Hepatocyte (in vitro differentiated cells): Measurements from ENCODE around the gene PIM3. TPM values are rescaled to one million over a fixed set of nuclear protein-coding genes. Genes with fewer than 3 reads are reported as not detected.

Source experiments
- DNase-seq: peaks from one replicate; pipeline ENCODE4 v3.0.0-alpha.2; 2016; ENCODE audit warnings: low spot score
- H2AFZ ChIP-seq: fragments of 200-600 bp; sonication (generic); 2 replicates; pipeline ENCODE4 v1.6.0; 2016; ENCODE audit warnings: antibody characterized with exemption, mild to moderate bottlenecking
- H3K27ac ChIP-seq: fragments of 200-600 bp; sonication (generic); 2 replicates; pipeline ENCODE4 v1.5.1; 2016; ENCODE audit warnings: mild to moderate bottlenecking
- H3K27me3 ChIP-seq: fragments of 200-600 bp; sonication (generic); 2 replicates; pipeline ENCODE4 v1.6.1; 2016
- H3K36me3 ChIP-seq: fragments of 200-600 bp; sonication (generic); replicated peaks from 2 replicates; pipeline ENCODE4 v1.5.1; 2016; ENCODE audit warnings: low read depth; ENCODE audit not compliant: insufficient read depth
- H3K4me1 ChIP-seq: fragments of 200-600 bp; sonication (generic); 2 replicates; pipeline ENCODE4 v1.5.1; 2016; ENCODE audit warnings: mild to moderate bottlenecking, moderate library complexity; ENCODE audit not compliant: insufficient read depth
- H3K4me2 ChIP-seq: fragments of 200-600 bp; sonication (generic); 2 replicates; pipeline ENCODE4 v1.6.0; 2016
- H3K4me3 ChIP-seq: fragments of 200-600 bp; sonication (generic); 2 replicates; pipeline ENCODE4 v1.5.1; 2016; ENCODE audit warnings: mild to moderate bottlenecking
- H3K79me2 ChIP-seq: fragments of 200-600 bp; sonication (generic); 2 replicates; pipeline ENCODE4 v1.6.0; 2017; ENCODE audit warnings: mild to moderate bottlenecking
- H3K9me2 ChIP-seq: fragments of 200-600 bp; sonication (generic); replicated peaks from 2 replicates; pipeline ENCODE4 v1.6.0; 2017; ENCODE audit warnings: mild to moderate bottlenecking; ENCODE audit not compliant: insufficient read depth
- H3K9me3 ChIP-seq: fragments of 200-600 bp; sonication (generic); 2 replicates; pipeline ENCODE4 v1.5.1; 2016; ENCODE audit warnings: low read depth, mild to moderate bottlenecking
- H4K20me1 ChIP-seq: fragments of 200-600 bp; sonication (generic); 2 replicates; pipeline ENCODE4 v1.6.0; 2016; ENCODE audit warnings: mild to moderate bottlenecking; ENCODE audit not compliant: insufficient read depth, poor library complexity, severe bottlenecking
- EZH2 ChIP-seq: fragments of 200-600 bp; sonication (generic); IDR thresholded peaks from 2 replicates; pipeline ENCODE4 v1.6.1; 2016; ENCODE audit warnings: antibody characterized with exemption, mild to moderate bottlenecking, borderline replicate concordance
- EZH2phosphoT487 ChIP-seq: fragments of 200-600 bp; sonication (generic); IDR thresholded peaks from one replicate; pipeline ENCODE4 v1.6.1; 2018; ENCODE audit warnings: antibody characterized with exemption, mild to moderate bottlenecking, low read depth, moderate library complexity; ENCODE audit not compliant: unreplicated experiment, severe bottlenecking
- WGBS: methylation state at CpG from one replicate; pipeline ENCODE4 v1.1.6; 2016; ENCODE audit warnings: low lambda C conversion rate; ENCODE audit errors: missing lambda C conversion rate; 5-methylcytosine and 5-hydroxymethylcytosine counted together
- polyA plus RNA-seq: library from polyadenylated mRNA; unstranded; fragments of >200 nt; fragmentation: Nextera tagmentation; extraction: Ambion mirVana; gene quantifications from 2 replicates; pipeline ENCODE4 v1.2.1, GENCODE V29; 2016
- total RNA-seq: library from RNA; depleted of rRNA; stranded (reverse); fragments of >200 nt; gene quantifications from 2 replicates; pipeline ENCODE4 v1.2.3, GENCODE V29; 2014
- TF ChIP-seq, protein P1 (sequence below): fragments of 200-600 bp; sonication (generic); IDR thresholded peaks from 2 replicates; pipeline ENCODE4 v1.5.1; 2016; ENCODE audit warnings: antibody characterized with exemption, mild to moderate bottlenecking; ENCODE audit not compliant: poor library complexity

The PIM3 gene
- total and polyA plus RNA-seq, 2 experiments from 2014 or later: 81.1 to 138 TPM

GRCh38 chr22:49968313-49968830, 7.8 kb downstream of the PIM3 start:
- H3K4me3 ChIP-seq: no peak overlapping the region
- H3K27ac ChIP-seq: no peak overlapping the region
- no peak overlapping the region for H3K4me2 ChIP-seq
- peaks cover 48% of the 10 kb centered on the region for H3K4me1 ChIP-seq
- H3K36me3 ChIP-seq: no peaks in the 10 kb centered on the region
- DNase-seq: peak; percentile 23
- no peaks in the 10 kb centered on the region for H3K9me3 ChIP-seq
- no peak overlapping the region for H2AFZ ChIP-seq
- 94% methylated on average over 10 of the region's 11 CpGs for WGBS
- H4K20me1 ChIP-seq: peaks cover 21% of the 10 kb centered on the region
- peaks cover 14% of the 10 kb centered on the region for H3K79me2 ChIP-seq
- TF ChIP-seq, protein P1, sequence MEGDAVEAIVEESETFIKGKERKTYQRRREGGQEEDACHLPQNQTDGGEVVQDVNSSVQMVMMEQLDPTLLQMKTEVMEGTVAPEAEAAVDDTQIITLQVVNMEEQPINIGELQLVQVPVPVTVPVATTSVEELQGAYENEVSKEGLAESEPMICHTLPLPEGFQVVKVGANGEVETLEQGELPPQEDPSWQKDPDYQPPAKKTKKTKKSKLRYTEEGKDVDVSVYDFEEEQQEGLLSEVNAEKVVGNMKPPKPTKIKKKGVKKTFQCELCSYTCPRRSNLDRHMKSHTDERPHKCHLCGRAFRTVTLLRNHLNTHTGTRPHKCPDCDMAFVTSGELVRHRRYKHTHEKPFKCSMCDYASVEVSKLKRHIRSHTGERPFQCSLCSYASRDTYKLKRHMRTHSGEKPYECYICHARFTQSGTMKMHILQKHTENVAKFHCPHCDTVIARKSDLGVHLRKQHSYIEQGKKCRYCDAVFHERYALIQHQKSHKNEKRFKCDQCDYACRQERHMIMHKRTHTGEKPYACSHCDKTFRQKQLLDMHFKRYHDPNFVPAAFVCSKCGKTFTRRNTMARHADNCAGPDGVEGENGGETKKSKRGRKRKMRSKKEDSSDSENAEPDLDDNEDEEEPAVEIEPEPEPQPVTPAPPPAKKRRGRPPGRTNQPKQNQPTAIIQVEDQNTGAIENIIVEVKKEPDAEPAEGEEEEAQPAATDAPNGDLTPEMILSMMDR: no peak
- TF ChIP-seq EZH2 (no peak), EZH2phosphoT487 (no peak)
- no peaks in the 10 kb centered on the region for H3K27me3 ChIP-seq
- no peaks in the 10 kb centered on the region for H3K9me2 ChIP-seq

DNA sequence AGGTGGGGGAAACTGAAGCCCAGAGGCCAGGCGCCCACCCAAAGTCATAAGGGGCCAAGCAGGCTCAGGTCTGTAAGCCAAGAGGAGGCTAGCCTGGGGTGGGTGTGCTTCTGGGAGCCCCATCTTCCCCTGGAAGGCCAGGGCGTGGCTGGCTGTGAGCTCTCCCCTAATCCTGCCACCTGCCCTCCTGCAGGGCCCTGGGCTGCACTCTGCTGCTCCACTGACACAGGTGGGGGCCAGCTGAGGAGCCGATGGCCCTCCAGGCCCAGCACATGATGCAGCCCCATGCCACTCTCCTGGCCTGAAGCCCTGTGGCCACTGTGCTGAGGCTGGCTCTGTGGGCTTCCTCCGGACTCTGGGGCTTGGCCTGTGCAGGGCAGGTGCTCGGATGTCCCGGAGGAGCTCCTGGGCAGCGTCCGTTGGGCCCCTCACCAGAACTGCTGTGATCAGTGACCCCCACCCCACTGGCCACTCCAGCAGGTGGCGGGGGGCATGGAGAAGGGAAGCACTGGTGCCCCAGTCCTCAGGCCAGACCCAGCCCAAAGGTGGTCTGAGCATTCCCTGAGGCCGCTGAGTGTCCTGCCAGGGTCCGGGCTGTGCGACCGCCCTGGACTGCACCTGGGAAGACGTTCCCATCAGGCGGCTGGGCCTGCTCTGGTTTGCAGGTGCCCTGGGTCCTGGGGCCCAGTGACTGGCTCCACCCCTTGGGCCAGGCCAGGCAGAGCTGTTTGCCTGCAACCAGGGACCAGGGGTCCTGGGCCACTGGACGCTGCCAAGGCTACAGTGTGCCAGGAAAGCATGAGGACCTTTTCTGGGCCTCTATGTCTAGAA, 8.5 kb downstream of the PIM3 start:
- Histone ChIP-seq H3K4me3 (no peak overlapping the region), H3K79me2 (peaks cover 7% of the 10 kb centered on the region), H3K36me3 (no peaks in the 10 kb centered on the region), H3K9me3 (no peaks in the 10 kb centered on the region), H3K4me1 (peaks cover 43% of the 10 kb centered on the region), H3K9me2 (no peaks in the 10 kb centered on the region), H3K4me2 (no peak overlapping the region), H2AFZ (no peak overlapping the region), H3K27me3 (no peaks in the 10 kb centered on the region), H4K20me1 (peaks cover 15% of the 10 kb centered on the region), H3K27ac (peak overlapping the region; percentile 73)
- peak; percentile 35 for DNase-seq
- TF ChIP-seq, protein P1: no peak
- TF ChIP-seq EZH2phosphoT487: no peak
- TF ChIP-seq EZH2: no peak
- 97% methylated on average over 16 of the region's 16 CpGs for WGBS

DNA sequence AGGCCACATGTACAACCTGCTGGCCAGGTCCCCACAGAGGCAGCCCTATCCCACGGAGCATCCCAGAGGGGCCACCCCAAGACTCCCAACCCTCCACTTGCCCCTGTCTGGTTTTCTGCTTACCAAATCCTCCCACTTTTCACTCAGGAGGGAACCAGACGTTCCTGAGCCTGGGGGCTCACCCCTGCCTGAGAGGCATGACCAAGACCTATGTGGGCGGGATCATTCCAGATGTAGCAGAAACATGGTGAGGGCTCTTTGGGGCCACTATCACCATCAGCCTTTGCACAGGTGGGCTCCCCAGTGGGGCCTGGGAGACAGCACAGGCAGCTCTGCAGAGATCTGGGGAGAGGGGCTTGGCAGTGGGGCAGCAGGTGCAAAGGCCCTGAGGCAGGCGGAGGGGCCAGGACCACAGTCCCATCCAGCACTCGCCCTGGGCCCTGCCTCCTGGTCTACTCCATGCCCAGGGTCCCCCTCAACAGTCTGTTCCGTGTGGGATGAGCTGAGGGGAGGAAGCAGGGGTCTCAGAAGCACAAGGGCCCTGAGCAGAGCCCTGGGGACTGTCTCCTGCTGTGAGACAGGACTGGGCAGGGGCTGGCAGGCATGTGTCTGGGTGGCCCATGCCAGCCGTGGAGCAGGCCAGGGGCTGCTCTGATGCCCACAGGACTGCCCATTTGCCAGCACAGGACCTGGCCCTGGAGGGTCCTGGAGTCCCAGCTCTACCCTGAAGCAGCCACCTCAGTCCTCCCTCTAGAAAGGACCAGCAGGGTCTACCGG, 9.4 kb downstream of the PIM3 start:
- H3K36me3 ChIP-seq: no peaks in the 10 kb centered on the region
- 78% methylated on average over 8 of the region's 8 CpGs for WGBS

More for the DNA sequence above, 9.4 kb downstream of the PIM3 start:
- peak; percentile 15 for DNase-seq
- TF ChIP-seq EZH2 (no peak), EZH2phosphoT487 (no peak)
- TF ChIP-seq, protein P1: no peak
- H3K4me3 ChIP-seq: no peak overlapping the region
- peak overlapping the region; percentile 19 for H3K4me2 ChIP-seq
- peaks cover 6% of the 10 kb centered on the region for H4K20me1 ChIP-seq
- no peak overlapping the region for H2AFZ ChIP-seq
- peak overlapping the region; percentile 73 for H3K27ac ChIP-seq
- no peaks in the 10 kb centered on the region for H3K9me3 ChIP-seq
- no peaks in the 10 kb centered on the region for H3K9me2 ChIP-seq
- no peaks in the 10 kb centered on the region for H3K27me3 ChIP-seq
- peaks cover 39% of the 10 kb centered on the region for H3K4me1 ChIP-seq
- H3K79me2 ChIP-seq: no peaks in the 10 kb centered on the region
